H1 (cell line): ENCODE data around the gene KBTBD3. TPM values are rescaled to one million over a fixed set of nuclear protein-coding genes. Genes with fewer than 3 reads are reported as not detected.

ENCODE experiments used
- CTCF ChIA-PET: fragments of 300-600 bp; sonication (Branson Sonifier 250); formaldehyde crosslinking; loops from one replicate; lab custom pipeline; 2021; ENCODE audit not compliant: partially characterized antibody; lab: Charles Lee
- POLR2A ChIA-PET: fragments of 300-600 bp; sonication (Branson Sonifier 250); formaldehyde crosslinking; loops from one replicate; lab custom pipeline; 2021; ENCODE audit warnings: inconsistent platforms; ENCODE audit not compliant: partially characterized antibody; lab: Charles Lee
- DNase-seq, 2 experiments: peaks; one replicate each; pipeline versions ENCODE4 v3.0.0 to v3.0.0-alpha.2; 2010 to 2022; ENCODE audit warnings: low spot score in 2 of 2, low read depth in 1 of 2, mixed read lengths in 1 of 2
- FAIRE-seq: peaks from 2 replicates; lab custom pipeline; 2011; peaks lifted over from hg19 to GRCh38; lab: Jason Lieb, UNC
- H2AFZ ChIP-seq: 2 replicates; pipeline ENCODE4 v1.8.1; 2012; ENCODE audit warnings: low read length, inconsistent platforms
- H2AK5ac ChIP-seq: 2 replicates; pipeline ENCODE4 v1.6.1; 2013; ENCODE audit warnings: low read depth, low read length
- H2BK120ac ChIP-seq: replicated peaks from 2 replicates; pipeline ENCODE3; 2013; ENCODE audit warnings: low read depth, low read length, inconsistent platforms
- H2BK12ac ChIP-seq: 2 replicates; pipeline ENCODE4 v1.6.1; 2013; ENCODE audit warnings: low read depth, low read length
- H2BK15ac ChIP-seq: 2 replicates; pipeline ENCODE4 v1.6.1; 2013; ENCODE audit warnings: low read length
- H2BK20ac ChIP-seq: 2 replicates; pipeline ENCODE4 v1.6.1; 2013; ENCODE audit warnings: low read length
- H2BK5ac ChIP-seq: 2 replicates; pipeline ENCODE4 v1.6.1; 2013; ENCODE audit warnings: low read depth, low read length
- H3K14ac ChIP-seq: 2 replicates; pipeline ENCODE4 v1.6.1; 2013; ENCODE audit warnings: inconsistent platforms; ENCODE audit not compliant: insufficient read length
- H3K18ac ChIP-seq: 2 replicates; pipeline ENCODE4 v1.6.1; 2013; ENCODE audit warnings: low read length; ENCODE audit errors: extremely low read depth
- H3K23ac ChIP-seq: 2 replicates; pipeline ENCODE4 v1.6.1; 2013; ENCODE audit warnings: inconsistent platforms; ENCODE audit not compliant: insufficient read length
- H3K23me2 ChIP-seq: 2 replicates; pipeline ENCODE4 v1.6.1; 2013; ENCODE audit warnings: low read depth, low read length
- H3K27ac ChIP-seq: 2 replicates; pipeline ENCODE4 v1.6.1; 2011; ENCODE audit warnings: low read depth, low read length, inconsistent platforms
- H3K27me3 ChIP-seq, 4 experiments: replicated peaks in 1 of 4; 1 replicate in 1 of 4; 2 replicates in 3 of 4; pipeline versions ENCODE4 v1.6.1 to v1.8.1; 2011 to 2013; ENCODE audit warnings: low read length in 3 of 4, mild to moderate bottlenecking in 3 of 4, inconsistent platforms in 2 of 4, mixed read lengths in 2 of 4, moderate library complexity in 1 of 4; ENCODE audit not compliant: control insufficient read depth in 3 of 4, insufficient read depth in 3 of 4; ENCODE audit errors: extremely low read depth in 1 of 4
- H3K36me3 ChIP-seq, 4 experiments: 2 replicates each; pipeline versions ENCODE4 v1.6.1 to v1.8.1; 2011 to 2013; ENCODE audit warnings: mild to moderate bottlenecking in 4 of 4, low read length in 3 of 4, moderate library complexity in 2 of 4, control low read depth in 1 of 4, inconsistent platforms in 1 of 4; ENCODE audit not compliant: insufficient read depth in 4 of 4, control insufficient read depth in 2 of 4
- H3K4ac ChIP-seq: replicated peaks from 2 replicates; pipeline ENCODE3; 2013; ENCODE audit warnings: low read length, low read depth, mixed read lengths, inconsistent platforms; ENCODE audit not compliant: insufficient read length
- H3K4me1 ChIP-seq, 4 experiments: replicated peaks in 1 of 4; 1 replicate in 1 of 4; 2 replicates in 3 of 4; pipeline versions ENCODE4 v1.6.1 to v1.8.1; 2011 to 2013; ENCODE audit warnings: low read length in 3 of 4, inconsistent platforms in 2 of 4, mixed read lengths in 1 of 4; ENCODE audit not compliant: insufficient read depth in 4 of 4, control insufficient read depth in 3 of 4
- H3K4me2 ChIP-seq, 2 experiments: 2 replicates each; pipeline versions ENCODE4 v1.6.1 to v1.8.1; 2011 to 2013; ENCODE audit warnings: low read depth in 2 of 2, low read length in 2 of 2, control low read depth in 1 of 2, inconsistent platforms in 1 of 2, mild to moderate bottlenecking in 1 of 2; ENCODE audit not compliant: insufficient read depth in 1 of 2
- H3K4me3 ChIP-seq, 4 experiments: fragments of 200-600, 300-600 bp in 1 of 4; sonication (generic), shearing (Covaris generic), sonication (Bioruptor Twin) in 1 of 4; 2 replicates each; pipeline versions ENCODE4 v1.5.1 to v1.8.1; 2011 to 2016; ENCODE audit warnings: low read length in 4 of 4, low read depth in 3 of 4, control low read depth in 2 of 4, inconsistent platforms in 2 of 4, mild to moderate bottlenecking in 2 of 4, mixed read lengths in 1 of 4, moderate library complexity in 1 of 4; ENCODE audit not compliant: insufficient read depth in 2 of 4; ENCODE audit errors: extremely low read depth in 1 of 4
- H3K56ac ChIP-seq: replicated peaks from 2 replicates; pipeline ENCODE3; 2013; ENCODE audit warnings: low read depth, mild to moderate bottlenecking, mixed read lengths, low read length, inconsistent platforms; ENCODE audit not compliant: insufficient read length
- H3K79me1 ChIP-seq: 2 replicates; pipeline ENCODE4 v1.6.1; 2013; ENCODE audit warnings: low read depth, low read length, control low read depth
- H3K79me2 ChIP-seq, 2 experiments: 2 replicates each; pipeline versions ENCODE4 v1.6.1 to v1.8.1; 2012 to 2013; ENCODE audit warnings: low read length in 2 of 2, mild to moderate bottlenecking in 2 of 2, inconsistent platforms in 1 of 2; ENCODE audit not compliant: insufficient read depth in 2 of 2, control insufficient read depth in 1 of 2
- H3K9ac ChIP-seq, 4 experiments: replicated peaks in 1 of 4; 1 replicate in 1 of 4; 2 replicates in 3 of 4; pipeline versions ENCODE4 v1.6.1 to v1.8.1; 2011 to 2013; ENCODE audit warnings: low read depth in 3 of 4, low read length in 3 of 4, control low read depth in 2 of 4, mild to moderate bottlenecking in 2 of 4, moderate library complexity in 2 of 4, inconsistent platforms in 1 of 4; ENCODE audit errors: extremely low read depth in 1 of 4
- H3K9me3 ChIP-seq, 2 experiments: 2 replicates each; pipeline versions ENCODE4 v1.6.1 to v1.8.1; 2012 to 2013; ENCODE audit warnings: mild to moderate bottlenecking in 2 of 2, moderate library complexity in 2 of 2, control low read depth in 1 of 2, inconsistent platforms in 1 of 2, low read depth in 1 of 2, low read length in 1 of 2, mixed read lengths in 1 of 2; ENCODE audit not compliant: insufficient read depth in 2 of 2
- H4K20me1 ChIP-seq, 2 experiments: replicated peaks in 1 of 2; 2 replicates each; pipeline versions ENCODE3 to v1.8.1; 2011 to 2013; ENCODE audit warnings: inconsistent platforms in 2 of 2, low read length in 2 of 2, mild to moderate bottlenecking in 1 of 2; ENCODE audit not compliant: insufficient read depth in 2 of 2, control insufficient read depth in 1 of 2
- H4K5ac ChIP-seq: 2 replicates; pipeline ENCODE4 v1.6.1; 2013; ENCODE audit warnings: low read length, low read depth, mixed read lengths, inconsistent platforms; ENCODE audit not compliant: insufficient read length
- H4K8ac ChIP-seq: 2 replicates; pipeline ENCODE4 v1.8.0; 2013; ENCODE audit warnings: mild to moderate bottlenecking, moderate library complexity, low read length, inconsistent platforms; ENCODE audit not compliant: insufficient read depth; ENCODE audit errors: extremely low read depth
- H4K91ac ChIP-seq: replicated peaks from 2 replicates; pipeline ENCODE3; 2013; ENCODE audit warnings: low read length, mixed read lengths, inconsistent platforms; ENCODE audit not compliant: insufficient read length
- BACH1 ChIP-seq: IDR thresholded peaks from 2 replicates; pipeline ENCODE4 v1.6.1; 2012; ENCODE audit warnings: low read length, improper control_type of control experiment
- CHD2 ChIP-seq: IDR thresholded peaks from 2 replicates; pipeline ENCODE4 v1.6.1; 2012; ENCODE audit warnings: low read length, improper control_type of control experiment
- GTF2F1 ChIP-seq: IDR thresholded peaks from 2 replicates; pipeline ENCODE4 v1.6.1; 2012; ENCODE audit warnings: low read depth, low read length, improper control_type of control experiment, borderline replicate concordance
- NRF1 ChIP-seq: IDR thresholded peaks from 2 replicates; pipeline ENCODE4 v1.6.1; 2011; ENCODE audit warnings: mild to moderate bottlenecking, low read depth, low read length, improper control_type of control experiment
- TCF12 ChIP-seq: IDR thresholded peaks from 2 replicates; pipeline ENCODE4 v1.6.1; 2011; ENCODE audit warnings: low read depth, mild to moderate bottlenecking, low read length
- WGBS, 2 experiments: shearing (Covaris generic) in 1 of 2; methylation state at CpG; one replicate each; pipeline versions ENCODE4 v1.1.6 to v1.1.7; 2013 to 2015; ENCODE audit warnings: low lambda C conversion rate in 2 of 2, mixed read lengths in 2 of 2, inconsistent platforms in 1 of 2, low coverage in 1 of 2, missing lambda C conversion rate in 1 of 2; ENCODE audit not compliant: insufficient replicate concordance in 2 of 2, insufficient coverage in 1 of 2, insufficient read length in 1 of 2; ENCODE audit errors: extremely low coverage in 1 of 2, missing lambda C conversion rate in 1 of 2; 5-methylcytosine and 5-hydroxymethylcytosine counted together
- long read RNA-seq, 2 experiments: library from RNA in 1 of 2; library from capped mRNA in 1 of 2; stranded (forward); transcript quantifications; one replicate each; pipeline ENCODE4 v2.0.0, GENCODE V29; 2021; ENCODE audit warnings: inconsistent platforms in 1 of 2
- polyA minus RNA-seq, 3 experiments: library from RNA; depleted of rRNA, polyadenylated mRNA; stranded (reverse); fragments of >200 nt; gene quantifications; 1 replicate in 2 of 3; 2 replicates in 1 of 3; pipeline ENCODE4 v1.2.3, GENCODE V29; 2011
- polyA plus RNA-seq, 7 experiments: library from polyadenylated mRNA; depleted of rRNA in 3 of 7; stranded (reverse) in 5 of 7; unstranded in 2 of 7; fragments of >200 nt in 5 of 7; fragments of 200-250 nt in 2 of 7; gene quantifications; 1 replicate in 5 of 7; 2 replicates in 1 of 7; 4 replicates in 1 of 7; pipeline versions ENCODE4 v1.2.1 to v1.2.3, GENCODE V29; 2011 to 2013; ENCODE audit warnings: missing spikeins in 2 of 7, mixed read lengths in 2 of 7
- total RNA-seq: library from RNA; stranded (reverse); fragmentation: NEBNext Ultra II Directional; extraction: Animal tissue kit (Norgen Biotek cat#: 25700); gene quantifications from 2 replicates; pipeline ENCODE4 v1.2.1, GENCODE V29; 2021
- TF ChIP-seq, protein P1 (sequence below): IDR thresholded peaks from 2 replicates; pipeline ENCODE4 v1.6.1; 2012; ENCODE audit warnings: inconsistent platforms

Gene KBTBD3, protein sequence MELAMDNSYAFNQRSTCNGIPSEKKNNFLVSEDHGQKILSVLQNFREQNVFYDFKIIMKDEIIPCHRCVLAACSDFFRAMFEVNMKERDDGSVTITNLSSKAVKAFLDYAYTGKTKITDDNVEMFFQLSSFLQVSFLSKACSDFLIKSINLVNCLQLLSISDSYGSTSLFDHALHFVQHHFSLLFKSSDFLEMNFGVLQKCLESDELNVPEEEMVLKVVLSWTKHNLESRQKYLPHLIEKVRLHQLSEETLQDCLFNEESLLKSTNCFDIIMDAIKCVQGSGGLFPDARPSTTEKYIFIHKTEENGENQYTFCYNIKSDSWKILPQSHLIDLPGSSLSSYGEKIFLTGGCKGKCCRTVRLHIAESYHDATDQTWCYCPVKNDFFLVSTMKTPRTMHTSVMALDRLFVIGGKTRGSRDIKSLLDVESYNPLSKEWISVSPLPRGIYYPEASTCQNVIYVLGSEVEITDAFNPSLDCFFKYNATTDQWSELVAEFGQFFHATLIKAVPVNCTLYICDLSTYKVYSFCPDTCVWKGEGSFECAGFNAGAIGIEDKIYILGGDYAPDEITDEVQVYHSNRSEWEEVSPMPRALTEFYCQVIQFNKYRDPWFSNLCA
- 4.2 and 6.1 TPM in 2 replicates for total RNA-seq
- polyA plus RNA-seq (2011; rRNA removed): 0.64 and 1.2 TPM in 2 replicates
- 1.4 TPM for polyA plus RNA-seq (2011; cell fraction: cytosol; rRNA removed)
- 1.1 TPM for polyA plus RNA-seq (2011; cell fraction: nucleus; rRNA removed)
- 1.2 to 3.2 TPM (median 2.4 TPM) in 4 replicates for polyA plus RNA-seq (2012, experiment 1 of 2)
- 0.39 TPM for polyA plus RNA-seq (2012, experiment 2 of 2)
- polyA plus RNA-seq (2013, experiment 1 of 2): 2.6 TPM
- polyA plus RNA-seq (2013, experiment 2 of 2): 2.3 TPM
- 5.1 and 6.2 TPM in 2 replicates for polyA minus RNA-seq (2011; rRNA and poly(A)+ RNA removed)
- 0.81 TPM for polyA minus RNA-seq (2011; cell fraction: cytosol; rRNA and poly(A)+ RNA removed)
- polyA minus RNA-seq (2011; cell fraction: nucleus; rRNA and poly(A)+ RNA removed): 9.2 TPM
- long read RNA-seq, experiment 1, partial matches to known transcripts: 1 of 2 reads
- long read RNA-seq, experiment 1, other reads (novel, unspliced or antisense): 1 of 2 reads
- long read RNA-seq, experiment 2: 0 reads

DNA sequence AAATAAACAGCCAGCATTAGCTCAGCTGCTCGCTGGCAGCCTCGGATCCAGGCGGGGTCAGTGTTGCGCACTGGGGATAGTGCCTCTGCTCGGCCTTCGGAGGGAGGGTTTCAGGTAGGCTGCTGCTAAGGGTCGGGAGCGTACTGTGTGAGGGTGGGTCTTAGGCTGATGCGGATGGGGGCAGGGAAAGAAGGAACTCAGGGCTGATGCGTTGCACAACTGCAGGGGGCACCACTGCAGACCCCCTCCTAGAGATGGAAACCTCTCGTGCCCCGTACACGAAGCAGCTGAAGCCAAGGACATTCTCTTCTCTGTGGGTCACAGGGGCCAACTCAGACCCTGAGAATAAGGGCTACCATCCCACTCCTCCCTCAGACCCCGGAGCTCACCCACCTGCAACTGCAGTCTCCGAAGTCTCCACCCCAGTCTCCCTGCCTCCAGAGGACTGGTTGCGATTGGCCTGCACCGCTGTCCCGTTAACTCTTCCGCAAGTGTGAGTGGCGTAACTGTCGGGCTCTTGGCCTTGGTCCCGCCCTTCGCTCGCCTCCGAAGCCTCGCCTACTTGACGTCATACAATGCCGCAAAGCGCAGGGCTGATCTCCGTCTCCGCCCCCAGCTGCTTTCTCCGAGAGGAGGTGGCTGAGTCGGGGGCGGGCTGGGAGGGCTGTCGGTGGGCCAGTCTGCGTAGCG, at the start of gene KBTBD3:
KBTBD3 (minus strand) TSS at position 429 of the 690 bp plus-strand sequence. CDS start 18,250 bp downstream, outside the sequence.
- FAIRE-seq: peak; percentile 91
- CTCF ChIA-PET: interaction anchor here (0.8 to 1.8 kb wide), 6 partner anchors 9 to 137 kb away, joined by 3 to 12 read pairs (median 3); no protein-coding TSS in a partner anchor
- TF ChIP-seq, protein P1, sequence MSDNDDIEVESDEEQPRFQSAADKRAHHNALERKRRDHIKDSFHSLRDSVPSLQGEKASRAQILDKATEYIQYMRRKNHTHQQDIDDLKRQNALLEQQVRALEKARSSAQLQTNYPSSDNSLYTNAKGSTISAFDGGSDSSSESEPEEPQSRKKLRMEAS: peak; percentile 7; the same call in 1 of the 2 replicates
- TF ChIP-seq GTF2F1 (no peak; the same call in 1 of the 2 replicates), NRF1 (no peak), CHD2 (peak; percentile 78), BACH1 (peak; percentile 75), TCF12 (peak; percentile 66; the same call in 1 of the 2 replicates)

More for the DNA sequence above, at the start of gene KBTBD3:
- Histone ChIP-seq H2BK5ac (peak within 1 kb of the TSS; percentile 97), H4K8ac (peak within 1 kb of the TSS; percentile 98), H4K5ac (peak within 1 kb of the TSS; percentile 99), H3K27me3 (no peaks in the 10 kb centered on the region), H3K79me1 (no peaks in the 10 kb centered on the region), H4K91ac (peak within 1 kb of the TSS; percentile 96), H2AK5ac (no peak within 1 kb of the TSS), H3K4ac (peak within 1 kb of the TSS; percentile 99), H3K36me3 (peaks cover 0 to 28% (median 19%) of the 10 kb centered on the region in 4 experiments; a peak in 5 of 8 replicates), H3K9me3 (no peaks in the 10 kb centered on the region), H3K4me2 (peak within 1 kb of the TSS; percentile 77 to 90), H2BK120ac (no peak within 1 kb of the TSS), H3K4me3 (peak within 1 kb of the TSS; percentile 82 to 93 (median 88)), H3K23me2 (peaks cover 2% of the 10 kb centered on the region; the same call in 1 of the 2 replicates), H3K4me1 (peaks cover 0 to 7% (median 1%) of the 10 kb centered on the region in 4 experiments; a peak in 2 of 7 replicates), H3K56ac (peak within 1 kb of the TSS; percentile 95), H3K18ac (peak within 1 kb of the TSS; percentile 99), H3K27ac (peak within 1 kb of the TSS; percentile 98), H3K14ac (no peak within 1 kb of the TSS), H3K9ac (peak within 1 kb of the TSS; percentile 93 to 99 (median 96)), H2AFZ (peak within 1 kb of the TSS; percentile 88), H4K20me1 (peaks cover 0 to under 1% of the 10 kb centered on the region in 2 experiments), H2BK12ac (no peak within 1 kb of the TSS; the same call in 1 of the 2 replicates), H3K23ac (no peak within 1 kb of the TSS), H2BK20ac (no peak within 1 kb of the TSS), H3K79me2 (peaks cover under 1 to 43% of the 10 kb centered on the region in 2 experiments; a peak in 3 of 4 replicates), H2BK15ac (no peak within 1 kb of the TSS)
- POLR2A ChIA-PET: interaction anchor here (0.8 to 2.3 kb wide), 3 partner anchors 9 to 54 kb away, joined by 3 to 6 read pairs (median 4); no protein-coding TSS in a partner anchor
- 2% methylated on average over 28 of the region's 37 CpGs; no CpG with 5 or more reads in 1 of the 2 experiments for WGBS, 2 experiments
- peak; percentile 94 to 100 for DNase-seq
